LNCaP clone FGC (cell line): Measurements from ENCODE around the gene PCDHGA11.
"Not testable (repeated sequence)": the region's sequence is repeated elsewhere in the genome, so short reads cannot be mapped to it uniquely, and the experiment has no call there.

ENCODE experiments used
- DNase-seq: peaks from one replicate; pipeline ENCODE4 v3.0.0-alpha.2; 2011; ENCODE audit warnings: low read depth
- H3K4me3 ChIP-seq: 2 replicates; pipeline ENCODE4 v1.5.1; 2011; ENCODE audit warnings: mild to moderate bottlenecking, low read depth, low read length, control low read depth
- TF ChIP-seq, protein P1 (sequence below): IDR thresholded peaks from 2 replicates; pipeline ENCODE4 v1.5.1; 2012; ENCODE audit warnings: mild to moderate bottlenecking; ENCODE audit not compliant: control insufficient read depth, insufficient read depth; ENCODE audit errors: extremely low read depth

Gene PCDHGA11

DNA sequence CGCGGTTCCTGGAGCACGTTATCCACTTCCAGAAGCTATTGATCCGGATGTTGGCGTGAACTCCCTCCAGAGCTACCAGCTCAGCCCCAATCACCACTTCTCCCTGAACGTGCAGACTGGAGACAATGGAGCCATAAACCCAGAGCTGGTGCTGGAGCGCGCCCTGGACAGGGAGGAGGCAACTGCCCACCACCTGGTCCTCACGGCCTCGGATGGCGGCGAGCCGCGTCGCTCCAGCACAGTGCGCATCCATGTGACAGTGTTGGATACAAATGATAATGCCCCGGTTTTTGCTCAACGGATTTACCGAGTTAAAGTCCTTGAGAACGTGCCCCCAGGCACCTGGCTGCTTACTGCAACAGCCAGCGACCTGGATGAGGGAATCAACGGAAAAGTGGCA, 17.5 kb upstream of the PCDHGA11 start:
- TF ChIP-seq, protein P1, sequence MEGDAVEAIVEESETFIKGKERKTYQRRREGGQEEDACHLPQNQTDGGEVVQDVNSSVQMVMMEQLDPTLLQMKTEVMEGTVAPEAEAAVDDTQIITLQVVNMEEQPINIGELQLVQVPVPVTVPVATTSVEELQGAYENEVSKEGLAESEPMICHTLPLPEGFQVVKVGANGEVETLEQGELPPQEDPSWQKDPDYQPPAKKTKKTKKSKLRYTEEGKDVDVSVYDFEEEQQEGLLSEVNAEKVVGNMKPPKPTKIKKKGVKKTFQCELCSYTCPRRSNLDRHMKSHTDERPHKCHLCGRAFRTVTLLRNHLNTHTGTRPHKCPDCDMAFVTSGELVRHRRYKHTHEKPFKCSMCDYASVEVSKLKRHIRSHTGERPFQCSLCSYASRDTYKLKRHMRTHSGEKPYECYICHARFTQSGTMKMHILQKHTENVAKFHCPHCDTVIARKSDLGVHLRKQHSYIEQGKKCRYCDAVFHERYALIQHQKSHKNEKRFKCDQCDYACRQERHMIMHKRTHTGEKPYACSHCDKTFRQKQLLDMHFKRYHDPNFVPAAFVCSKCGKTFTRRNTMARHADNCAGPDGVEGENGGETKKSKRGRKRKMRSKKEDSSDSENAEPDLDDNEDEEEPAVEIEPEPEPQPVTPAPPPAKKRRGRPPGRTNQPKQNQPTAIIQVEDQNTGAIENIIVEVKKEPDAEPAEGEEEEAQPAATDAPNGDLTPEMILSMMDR: no peak
- no peak for DNase-seq
- H3K4me3 ChIP-seq: no peak overlapping the region

DNA sequence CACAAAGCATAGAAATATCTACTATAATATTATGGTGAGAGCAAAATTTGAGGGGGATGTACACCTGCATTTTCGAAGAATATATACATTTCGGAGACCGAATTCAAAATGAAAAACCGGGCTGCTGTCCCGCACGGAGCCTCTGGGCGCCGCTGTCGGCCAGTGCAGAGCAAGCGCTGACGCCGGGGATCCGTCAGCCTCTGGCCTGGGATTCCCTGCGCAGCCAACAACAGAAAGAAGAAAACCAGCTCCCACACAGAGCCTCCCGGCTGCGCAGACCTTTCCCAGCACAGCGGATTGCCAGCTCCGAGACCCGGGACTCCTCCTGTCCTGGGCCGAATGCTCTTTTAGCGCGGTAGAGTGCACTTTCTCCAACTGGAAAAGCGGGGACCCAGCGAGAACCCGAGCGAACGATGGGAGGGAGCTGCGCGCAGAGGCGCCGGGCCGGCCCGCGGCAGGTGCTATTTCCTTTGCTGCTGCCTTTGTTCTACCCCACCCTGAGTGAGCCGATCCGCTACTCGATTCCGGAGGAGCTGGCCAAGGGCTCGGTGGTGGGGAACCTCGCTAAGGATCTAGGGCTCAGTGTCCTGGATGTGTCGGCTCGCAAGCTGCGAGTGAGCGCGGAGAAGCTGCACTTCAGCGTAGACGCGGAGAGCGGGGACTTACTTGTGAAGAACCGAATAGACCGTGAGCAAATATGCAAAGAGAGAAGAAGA, 12.9 kb upstream of the PCDHGA11 start, which contains the start of gene PCDHGB6:
Gene PCDHGB6 (plus strand): TSS at position 232 of the 716 bp plus-strand sequence. CDS start 182 bp downstream, at position 414.
- TF ChIP-seq, protein P1: peak; percentile 37; the same call in 1 of the 2 replicates
- not testable (repeated sequence) for H3K4me3 ChIP-seq, DNase-seq

DNA sequence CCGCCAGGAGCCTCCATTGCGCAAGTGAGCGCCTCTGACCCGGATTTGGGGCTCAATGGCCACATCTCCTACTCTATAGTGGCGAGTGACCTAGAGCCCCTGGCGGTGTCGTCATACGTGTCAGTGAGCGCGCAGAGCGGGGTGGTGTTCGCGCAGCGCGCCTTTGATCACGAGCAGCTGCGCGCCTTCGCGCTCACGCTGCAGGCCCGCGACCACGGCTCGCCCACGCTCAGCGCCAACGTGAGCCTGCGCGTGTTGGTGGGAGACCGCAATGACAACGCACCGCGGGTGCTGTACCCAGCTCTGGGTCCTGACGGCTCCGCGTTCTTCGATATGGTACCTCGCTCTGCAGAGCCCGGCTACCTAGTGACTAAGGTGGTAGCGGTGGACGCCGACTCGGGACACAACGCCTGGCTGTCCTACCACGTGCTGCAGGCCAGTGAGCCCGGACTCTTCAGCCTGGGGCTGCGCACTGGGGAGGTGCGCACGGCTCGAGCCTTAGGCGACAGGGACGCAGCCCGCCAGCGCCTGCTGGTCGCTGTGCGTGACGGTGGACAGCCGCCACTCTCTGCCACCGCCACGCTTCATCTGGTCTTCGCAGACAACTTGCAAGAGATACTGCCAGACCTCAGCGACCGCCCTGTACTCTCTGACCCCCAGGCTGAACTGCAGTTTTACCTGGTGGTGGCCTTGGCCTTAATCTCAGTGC, 11.1 kb upstream of the PCDHGA11 start:
- TF ChIP-seq, protein P1: no peak
- H3K4me3 ChIP-seq: no peak overlapping the region

GRCh38 chr5:141411575-141411974, 9.3 kb upstream of the PCDHGA11 start:
- no peak for DNase-seq
- no peak overlapping the region for H3K4me3 ChIP-seq
- TF ChIP-seq, protein P1: no peak

More for the DNA sequence above, 11.1 kb upstream of the PCDHGA11 start:
- DNase-seq: no peak

- DNase-seq: peak; percentile 30
- TF ChIP-seq, protein P1: peak; percentile 69
- peak within 1 kb of the TSS; percentile 67 for H3K4me3 ChIP-seq
These were observed 7.9 kb upstream of the PCDHGA11 start, which contains the start of gene PCDHGA10 for GRCh38 chr5:141412854-141413539. Gene PCDHGA10 (plus strand): TSS chr5:141412987. CDS start chr5:141413176, 189 bp downstream.

DNA sequence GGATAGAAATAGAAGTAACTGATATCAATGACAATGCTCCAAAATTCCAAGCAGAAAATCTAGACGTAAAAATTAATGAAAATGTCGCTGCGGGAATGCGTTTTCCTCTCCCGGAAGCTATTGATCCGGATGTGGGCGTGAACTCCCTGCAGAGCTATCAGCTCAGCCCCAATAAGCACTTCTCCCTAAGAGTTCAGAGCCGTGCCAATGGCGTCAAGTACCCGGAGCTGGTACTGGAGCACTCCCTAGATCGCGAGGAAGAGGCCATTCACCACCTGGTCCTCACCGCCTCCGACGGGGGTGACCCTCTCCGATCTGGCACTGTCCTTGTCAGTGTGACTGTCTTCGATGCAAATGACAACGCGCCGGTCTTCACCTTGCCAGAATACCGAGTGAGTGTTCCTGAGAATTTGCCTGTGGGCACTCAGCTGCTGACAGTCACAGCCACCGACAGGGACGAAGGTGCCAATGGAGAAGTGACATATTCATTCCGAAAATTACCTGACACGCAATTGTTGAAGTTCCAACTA, 7.2 kb upstream of the PCDHGA11 start:
- H3K4me3 ChIP-seq: peak overlapping the region; percentile 67
- no peak for DNase-seq
- TF ChIP-seq, protein P1: no peak

- not testable (repeated sequence) for DNase-seq, H3K4me3 ChIP-seq
These were observed 6.1 kb upstream of the PCDHGA11 start for GRCh38 chr5:141414548-141415274.

- not testable (repeated sequence) for H3K4me3 ChIP-seq, DNase-seq
These were observed 5.6 kb upstream of the PCDHGA11 start for GRCh38 chr5:141415275-141415618.
